Limb (tissue), 2 donors: Measurements from ENCODE around the gene DAZL.

Experiments used
- DNase-seq, 2 donors: peaks; one replicate each; pipeline ENCODE4 v3.0.0-alpha.2; 2016; ENCODE audit errors: extremely low spot score in 2 of 2

DAZL gene

DNA sequence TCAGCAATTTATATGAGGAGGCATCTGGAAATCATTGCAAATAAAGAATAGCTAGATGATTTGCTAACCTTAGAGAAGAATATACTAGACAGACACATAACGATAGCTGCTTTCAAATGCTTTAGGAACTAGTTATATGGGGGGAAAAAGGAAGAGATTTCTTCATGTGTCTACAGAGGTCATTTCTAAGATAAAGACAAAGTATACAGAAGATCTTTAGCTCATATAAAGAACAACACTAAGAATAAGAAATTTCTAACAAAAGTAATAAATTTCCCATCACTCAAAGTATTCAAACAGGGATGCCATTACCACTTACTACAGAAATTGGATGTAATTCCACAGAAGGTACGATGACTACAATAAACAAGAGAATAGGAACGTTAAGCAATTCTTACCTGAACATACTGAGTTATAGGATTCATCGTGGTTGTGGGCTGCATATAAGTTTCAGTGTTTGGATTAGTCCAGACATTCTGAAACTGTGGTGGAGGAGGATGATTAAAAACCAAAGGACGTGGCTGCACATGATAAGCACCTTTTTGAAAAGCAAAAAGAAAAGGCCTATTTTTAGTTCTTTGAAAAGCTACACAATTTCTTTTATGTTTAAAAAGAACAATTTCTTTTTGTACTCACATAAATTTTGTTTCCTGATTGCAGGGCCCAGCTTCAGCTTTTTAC, 8.7 kb downstream of the DAZL start:
- no peak for DNase-seq

GRCh38 chr3:16595778-16596177, 9.4 kb downstream of the DAZL start:
- no peak for DNase-seq

DNA sequence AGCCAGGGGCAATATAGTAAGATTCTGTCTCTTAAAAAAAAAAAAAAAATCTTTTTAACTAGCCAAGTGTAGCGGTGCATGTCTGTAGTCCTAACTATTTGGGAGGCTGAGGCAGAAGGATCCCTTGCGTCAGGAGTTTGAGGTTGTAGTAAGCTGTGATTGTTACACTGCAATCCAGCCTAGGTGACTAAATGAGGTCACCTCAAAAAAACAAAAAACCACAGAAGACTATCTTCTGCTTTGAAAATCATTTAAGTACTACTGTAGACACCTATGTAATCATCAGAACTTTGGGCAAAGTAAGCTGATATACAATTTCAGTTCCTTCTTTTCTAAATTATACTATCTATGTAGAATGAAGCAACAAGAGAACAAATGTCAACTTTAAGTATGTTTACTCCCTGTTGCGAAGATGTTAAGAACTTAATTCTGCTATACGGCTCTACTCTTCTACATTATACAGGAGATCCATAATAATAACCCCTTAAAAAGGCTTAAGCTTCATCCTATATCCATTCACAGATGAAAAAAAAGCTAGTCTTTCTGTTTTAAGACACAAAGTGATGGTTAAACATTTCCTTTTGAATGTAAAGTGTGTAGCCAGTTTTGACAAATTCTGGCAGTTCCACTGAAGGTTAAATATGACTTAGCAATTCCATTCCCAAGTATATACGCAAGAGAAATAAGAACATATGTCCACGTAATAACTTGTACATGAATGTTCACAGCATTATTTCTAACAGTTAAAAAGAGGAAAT, 15.2 kb downstream of the DAZL start:
- no peak for DNase-seq

GRCh38 chr3:16589120-16589519, 16.1 kb downstream of the DAZL start:
- no peak for DNase-seq

DNA sequence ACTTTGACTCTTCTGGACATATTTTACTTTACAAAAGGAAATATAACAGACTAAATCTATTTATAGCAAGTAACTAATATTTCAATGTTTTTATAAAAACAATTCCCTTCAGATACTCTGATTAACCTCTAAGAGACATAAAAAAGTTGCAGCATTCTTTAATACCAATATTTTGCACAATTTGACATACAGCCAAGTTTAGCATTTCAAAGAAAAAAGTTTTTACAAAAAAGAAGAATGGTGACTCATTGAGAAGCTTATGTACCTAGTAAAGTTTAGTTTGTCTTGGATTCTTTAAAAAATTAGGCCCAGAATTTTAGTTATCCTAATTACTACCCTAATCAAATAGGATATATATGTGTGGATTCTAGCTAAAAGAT, 17.6 kb downstream of the DAZL start:
- DNase-seq = no peak

DNA sequence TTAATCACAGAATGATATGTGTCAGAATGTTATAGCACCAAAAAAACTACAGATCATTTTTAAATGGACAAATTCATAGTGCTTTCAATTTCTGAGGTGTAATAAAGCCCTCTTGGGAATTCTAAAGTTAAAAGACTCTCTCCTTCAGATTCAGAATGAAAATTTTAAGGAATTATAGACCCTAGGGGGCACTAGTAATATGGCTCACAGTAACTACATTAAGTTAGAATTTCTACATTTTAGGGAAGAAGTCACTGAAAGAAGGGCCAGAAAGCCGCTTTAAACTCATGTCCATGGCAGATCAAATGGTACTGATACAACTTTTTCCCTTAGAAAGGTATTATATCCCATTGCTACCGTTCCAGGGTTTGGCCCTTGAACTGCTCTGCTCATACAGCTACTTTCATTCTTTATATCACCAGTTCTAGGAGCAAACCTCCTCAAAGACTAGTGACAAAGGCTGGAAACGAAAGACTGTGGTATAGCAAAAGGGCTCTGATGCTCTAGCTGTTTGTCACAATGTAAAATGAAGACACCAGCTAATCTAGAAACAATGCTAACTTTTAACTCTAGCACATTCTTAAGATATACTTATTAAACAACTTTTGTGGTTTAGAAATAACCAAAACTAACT, 18.1 kb downstream of the DAZL start:
- no peak for DNase-seq

- no peak for DNase-seq
Measured at GRCh38 chr3:16584880-16585279, 20.3 kb downstream of the DAZL start.

- DNase-seq = no peak
Measured at GRCh38 chr3:16583551-16583950, 21.7 kb downstream of the DAZL start.

DNA sequence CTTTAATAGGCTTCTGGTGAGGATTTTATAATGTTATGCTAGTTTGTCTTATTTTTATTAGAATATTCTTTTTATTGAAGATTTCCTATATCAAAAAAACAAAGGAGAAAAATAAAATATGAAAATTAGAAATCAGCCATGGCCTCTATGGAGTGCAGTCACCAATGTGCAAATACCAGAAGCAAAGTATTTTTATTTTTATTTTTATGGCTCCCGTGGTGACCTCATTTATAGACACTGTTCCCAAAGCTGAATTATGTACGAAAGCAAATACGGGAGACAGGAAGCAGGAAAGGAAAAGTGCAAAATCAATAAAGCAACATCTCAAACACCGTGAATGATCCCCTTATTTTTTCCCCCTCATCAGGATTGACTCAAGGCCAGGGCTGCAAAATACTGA, 35.1 kb downstream of the DAZL start:
- DNase-seq = no peak

DNA sequence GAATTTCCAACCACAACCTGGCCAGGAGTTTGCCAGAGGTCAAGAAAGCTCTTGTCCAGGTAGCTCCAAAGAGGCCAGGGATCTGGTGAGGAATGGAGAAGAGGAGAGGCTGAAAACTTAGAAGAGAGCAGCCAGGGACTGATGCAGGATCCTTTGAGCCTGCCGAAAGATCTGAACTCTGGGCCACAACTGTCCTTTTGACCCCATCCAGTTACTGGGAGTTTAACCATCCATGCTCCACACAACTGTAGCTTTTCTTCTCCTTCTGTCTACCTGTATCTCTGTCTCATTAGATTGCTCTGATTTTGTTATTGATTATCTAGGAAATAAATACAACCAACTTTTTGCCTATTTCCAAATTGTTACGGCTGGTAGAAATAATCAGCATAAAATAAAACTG, 36.7 kb downstream of the DAZL start:
- DNase-seq = no peak

DNA sequence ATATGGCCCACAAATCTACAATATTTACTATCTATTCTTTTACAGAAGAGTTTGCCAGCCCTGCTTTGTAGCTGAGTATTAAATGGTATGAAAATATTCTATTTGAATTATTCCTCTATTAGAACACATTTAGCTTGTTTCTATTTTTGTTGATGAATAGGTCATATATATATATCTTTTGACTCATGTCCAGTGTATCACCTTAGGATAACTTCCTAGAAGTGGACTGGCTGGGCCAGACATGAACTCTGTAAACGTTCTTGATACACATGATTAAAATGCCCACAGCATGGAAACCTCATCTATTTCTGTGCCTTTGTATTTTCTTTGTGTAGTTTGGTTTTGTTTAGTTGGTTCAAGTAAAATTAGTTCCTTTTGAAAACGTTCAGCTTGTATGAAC, 37.1 kb downstream of the DAZL start:
- no peak for DNase-seq

DNA sequence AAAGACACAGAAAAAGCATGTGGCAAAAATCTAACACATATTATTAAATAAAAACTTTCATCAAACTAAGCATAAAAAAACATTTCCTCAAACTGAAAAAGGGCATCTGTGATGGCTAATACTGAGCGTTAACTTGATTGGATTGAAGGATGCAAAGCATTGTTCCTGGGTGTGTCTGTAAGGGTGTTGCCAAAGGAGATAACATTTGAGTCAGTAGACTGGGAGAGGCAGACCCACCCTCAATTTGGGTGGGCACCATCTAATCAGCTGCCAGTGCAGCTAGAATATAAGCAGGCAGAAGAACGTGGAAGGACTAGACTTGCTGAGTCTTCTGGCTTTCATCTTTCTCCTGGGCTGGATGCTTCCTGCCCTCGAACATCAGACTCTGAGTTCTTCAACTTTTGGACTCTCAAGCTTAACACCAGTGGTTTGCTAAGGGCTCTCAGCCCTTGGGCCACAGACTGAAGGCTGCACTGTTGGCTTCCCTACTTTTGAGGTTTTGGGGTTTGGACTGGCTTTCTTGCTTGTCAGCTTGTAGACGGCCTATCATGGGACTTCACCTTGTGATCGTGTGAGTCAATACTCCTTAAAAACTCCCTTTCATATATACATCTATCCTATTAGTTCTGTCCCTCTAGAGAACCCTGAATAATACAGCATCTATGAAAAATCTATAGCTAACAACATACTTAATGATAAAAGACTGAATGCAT, 45.4 kb downstream of the DAZL start:
- DNase-seq = no peak

DNA sequence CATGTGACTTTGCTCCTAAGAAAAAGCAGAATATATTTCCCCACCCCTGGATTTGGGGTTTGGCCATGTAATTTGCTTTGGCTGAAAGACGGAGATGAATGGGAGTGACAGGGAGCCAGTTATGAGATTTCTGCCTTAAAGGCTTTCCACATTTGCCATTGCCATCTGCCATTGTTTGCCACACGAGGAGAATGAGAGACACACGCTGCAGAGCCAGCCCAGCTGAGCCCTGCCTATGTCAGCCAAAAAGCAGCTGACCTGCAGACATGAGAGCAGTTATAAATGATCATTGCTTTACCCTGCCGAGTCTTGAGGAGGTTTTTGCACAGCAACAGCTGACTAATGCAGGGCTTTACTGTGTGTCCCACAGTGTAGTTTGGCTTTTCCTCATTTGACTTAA, 51.1 kb downstream of the DAZL start:
- DNase-seq = no peak

DNA sequence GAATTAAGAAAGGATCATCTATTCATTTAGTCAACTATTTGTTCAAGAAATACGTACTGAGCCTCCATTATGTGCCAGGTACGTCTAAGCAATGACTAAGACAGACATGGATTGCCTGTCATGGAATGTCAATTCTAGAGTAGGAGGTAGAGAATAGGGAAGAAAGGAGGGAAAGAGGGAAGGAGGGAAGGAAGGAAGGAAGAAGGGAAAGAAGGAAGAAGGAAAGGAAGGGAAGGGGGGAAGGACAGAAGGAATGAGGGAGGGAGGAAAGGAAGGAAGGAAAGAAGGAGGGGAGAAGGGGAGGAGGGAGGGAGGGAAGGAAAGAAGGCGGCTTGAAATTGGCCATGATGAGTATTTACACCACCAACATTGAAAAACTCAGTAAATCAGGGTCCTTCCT, 52.5 kb downstream of the DAZL start:
- no peak for DNase-seq

- DNase-seq = no peak
Measured at GRCh38 chr3:16551342-16551976, 53.8 kb downstream of the DAZL start.

DNA sequence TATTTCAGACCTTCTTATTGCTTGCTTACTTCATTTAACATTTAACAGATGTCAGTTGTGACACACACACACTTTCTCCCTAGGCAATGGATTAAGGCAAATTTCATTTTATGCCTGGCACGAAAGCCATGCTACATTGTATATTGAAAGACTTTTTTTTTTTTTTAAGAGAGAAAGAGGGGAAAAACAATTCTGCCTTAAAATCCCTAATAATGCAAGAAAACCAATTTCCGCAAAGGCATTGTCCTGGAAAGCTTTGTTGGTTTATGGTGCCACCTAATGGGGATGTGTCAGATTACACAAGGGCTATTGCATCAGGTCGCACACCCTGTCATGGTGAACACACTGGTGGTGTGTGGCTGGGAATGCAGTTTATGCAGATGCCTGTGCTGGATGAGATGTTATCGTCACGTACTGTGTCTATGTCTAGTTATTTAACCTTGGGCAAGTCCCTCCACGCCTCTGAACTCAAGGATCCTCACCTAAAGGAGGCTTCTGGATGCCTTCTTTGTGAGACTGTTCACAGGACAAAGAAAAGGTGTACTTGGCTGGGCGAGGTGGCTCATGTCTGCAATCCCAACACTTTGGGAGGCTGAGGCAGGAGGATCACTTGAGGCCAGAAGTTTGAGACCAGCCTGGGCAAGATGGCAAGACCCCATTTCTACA, 54.4 kb downstream of the DAZL start:
- peak; percentile 81 to 86 for DNase-seq

- peak in 1 of 2 donors; percentile 23 for DNase-seq
Measured at GRCh38 chr3:16550305-16550675, 54.9 kb downstream of the DAZL start.

GRCh38 chr3:16548721-16549120, 56.5 kb downstream of the DAZL start:
- no peak for DNase-seq

DNA sequence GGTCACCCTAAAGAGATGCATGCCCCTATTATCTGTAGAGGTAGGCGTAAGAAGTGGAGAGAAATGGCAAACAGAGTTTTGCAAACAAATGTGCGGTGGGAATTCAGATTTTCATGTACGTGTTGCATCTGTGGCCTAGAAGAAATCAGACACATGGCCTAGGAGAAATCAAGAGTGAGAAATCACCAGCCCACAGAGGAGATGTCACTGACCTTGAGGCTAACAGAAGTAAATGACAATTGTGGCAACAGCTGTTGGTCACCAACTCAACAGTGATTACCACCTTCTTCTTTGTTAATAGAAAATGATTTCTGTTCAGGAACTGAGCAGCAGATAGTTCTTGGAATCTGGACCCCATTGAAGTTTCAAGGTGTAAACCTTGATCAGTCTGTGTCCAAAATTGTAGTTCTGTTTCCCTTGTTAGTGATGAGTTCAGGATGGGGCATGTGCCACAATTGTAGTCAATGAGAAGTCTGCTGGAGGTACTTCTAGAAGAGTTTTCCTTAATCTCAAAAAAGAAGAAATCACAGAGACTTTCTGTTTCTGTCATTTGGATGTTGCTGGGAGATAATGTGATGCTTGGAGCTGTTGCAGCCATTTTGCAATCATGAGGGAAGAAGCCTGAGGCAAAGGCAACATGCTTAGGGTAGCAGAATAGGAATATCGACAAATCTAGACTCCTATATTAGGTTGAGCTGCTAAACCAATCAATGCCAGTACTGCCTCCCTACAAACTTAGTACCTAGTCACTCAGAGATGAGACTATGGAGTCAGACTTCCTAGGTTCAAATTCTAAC, 57.5 kb downstream of the DAZL start:
- no peak for DNase-seq
